Cardiac septum (tissue), 1 donor: Measurements from ENCODE around the gene TMEM44. TPM values are rescaled to one million over a fixed set of nuclear protein-coding genes. Genes with fewer than 3 reads are reported as not detected.

ENCODE experiments used
- DNase-seq: peaks from one replicate; pipeline ENCODE4 v3.0.0-alpha.2; 2020; ENCODE audit warnings: low spot score
- intact Hi-C: fragments of 100-400 bp; cut with DNase I; formaldehyde crosslinking; loops from one replicate; pipeline ENCODE4 v1.14.0; 2022
- total RNA-seq: library from RNA; stranded (reverse); fragmentation: NEBNext Ultra II Directional; extraction: Animal tissue kit (Norgen Biotek cat#: 25700); gene quantifications from one replicate; pipeline ENCODE4 v1.2.1, GENCODE V29; 2021
- donor health status: DM: no; HTN: no; CAD: no.

Gene TMEM44
- total RNA-seq, 1 donor from 2014 or later = 5.7 TPM

DNA sequence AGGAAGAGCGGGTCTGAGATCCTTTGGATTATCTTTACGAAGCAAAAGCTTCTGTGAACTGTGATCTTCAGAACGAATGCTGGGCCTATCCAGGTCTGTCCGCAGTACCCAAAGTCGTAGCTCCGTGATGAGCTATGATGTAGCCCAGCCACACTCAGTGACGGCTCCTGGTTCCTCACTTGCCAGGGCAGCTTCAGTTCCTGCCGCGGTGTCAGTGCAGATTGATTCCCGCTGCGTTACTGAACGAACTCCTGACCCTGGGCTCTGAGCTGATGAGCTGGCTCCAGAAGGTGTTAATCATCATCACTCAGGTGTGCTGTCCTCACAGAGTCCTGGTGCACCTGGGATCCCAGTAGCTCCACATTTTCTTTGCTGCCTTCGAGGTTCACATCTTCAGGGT, 45.0 kb downstream of the TMEM44 start:
- intact Hi-C loops = no loop called here
- DNase-seq = no peak

DNA sequence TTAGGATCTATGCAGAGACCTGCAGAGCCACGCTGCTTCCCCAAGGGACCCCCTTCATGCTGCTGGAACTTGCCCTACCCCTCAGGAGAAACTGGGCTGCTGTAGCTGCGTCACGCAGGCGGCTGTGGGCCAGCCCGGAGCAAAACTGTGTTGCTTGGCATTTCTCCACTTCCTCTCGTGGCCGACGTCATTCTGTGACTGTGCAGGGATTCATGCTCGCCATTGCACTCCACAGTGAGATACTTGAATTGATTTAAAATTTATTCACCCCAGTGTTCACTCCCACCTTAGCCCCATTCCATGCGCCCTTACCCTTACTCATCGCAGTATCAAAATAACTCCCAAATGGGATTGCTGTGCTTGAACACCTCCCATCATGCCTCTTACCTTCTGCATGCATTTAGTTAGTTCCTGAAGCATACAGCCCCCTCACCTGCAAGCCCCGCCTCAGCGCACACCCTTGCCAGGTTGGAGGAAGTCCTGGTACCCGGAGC, 45.7 kb downstream of the TMEM44 start:
- no peak for DNase-seq

DNA sequence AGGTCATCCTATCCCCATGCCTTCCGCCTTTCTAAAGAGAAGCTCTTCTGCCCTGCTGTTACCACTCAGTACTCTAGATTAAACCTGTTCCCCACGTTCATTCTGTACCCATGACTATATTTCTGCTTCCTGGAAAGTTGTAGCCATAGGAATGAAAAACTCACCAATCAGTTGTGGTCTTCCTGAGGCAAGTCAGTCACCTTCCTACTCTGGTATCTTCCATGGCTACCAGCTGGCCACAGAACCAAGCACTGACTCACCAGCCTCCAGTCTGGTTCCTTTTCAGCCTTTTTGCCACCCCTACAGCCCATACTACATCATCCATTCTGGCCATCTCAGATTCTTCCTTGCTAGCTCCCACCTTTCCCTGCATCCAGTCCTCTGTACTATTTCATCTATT, 46.4 kb downstream of the TMEM44 start:
- no peak for DNase-seq
- intact Hi-C loops = no loop called here

More for the DNA sequence above, 45.7 kb downstream of the TMEM44 start:
- intact Hi-C loops = no loop called here

DNA sequence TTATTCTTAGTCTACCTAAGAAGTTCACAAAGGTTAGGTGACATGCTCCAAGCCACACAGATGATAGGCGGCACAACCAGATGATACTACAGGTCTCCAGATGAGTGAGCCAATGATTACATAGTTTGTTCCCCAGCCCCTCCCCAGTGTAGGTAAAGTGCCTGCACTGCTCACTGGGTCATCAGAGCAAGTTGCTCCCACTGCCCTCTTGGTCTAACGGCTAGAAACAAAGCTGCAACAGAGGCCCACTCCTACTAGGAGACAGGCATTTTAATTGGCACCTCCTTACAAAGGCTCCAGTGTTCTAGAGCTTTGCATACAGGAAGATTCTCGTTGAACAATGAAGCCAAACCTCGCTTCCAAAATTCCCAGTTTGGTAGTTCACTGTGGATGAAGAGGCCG, 47.3 kb downstream of the TMEM44 start:
- DNase-seq = no peak
- intact Hi-C loops = no loop called here

DNA sequence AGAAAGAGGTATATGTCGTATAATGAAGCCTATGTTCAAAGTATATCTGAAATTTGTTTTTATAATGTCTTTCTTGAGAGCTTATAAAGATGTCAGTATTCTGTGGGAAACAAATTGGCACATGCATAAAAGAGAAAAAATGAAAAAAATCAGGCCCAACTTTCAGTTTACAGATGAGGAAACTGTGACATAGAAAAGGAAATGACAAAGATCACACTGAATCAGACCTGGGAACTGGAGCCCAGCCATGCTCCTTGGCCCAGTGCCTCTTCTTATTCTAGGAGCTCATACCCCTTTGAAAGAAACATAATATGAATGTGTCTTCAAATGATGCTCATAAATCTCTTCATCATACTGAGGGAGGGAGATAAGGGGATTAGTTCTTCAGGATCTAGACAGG, 48.4 kb downstream of the TMEM44 start:
- intact Hi-C loops = loop anchor here (5.0 kb wide), 1 partner anchor 87 kb away; the partner anchor contains the start of gene LSG1
- no peak for DNase-seq

DNA sequence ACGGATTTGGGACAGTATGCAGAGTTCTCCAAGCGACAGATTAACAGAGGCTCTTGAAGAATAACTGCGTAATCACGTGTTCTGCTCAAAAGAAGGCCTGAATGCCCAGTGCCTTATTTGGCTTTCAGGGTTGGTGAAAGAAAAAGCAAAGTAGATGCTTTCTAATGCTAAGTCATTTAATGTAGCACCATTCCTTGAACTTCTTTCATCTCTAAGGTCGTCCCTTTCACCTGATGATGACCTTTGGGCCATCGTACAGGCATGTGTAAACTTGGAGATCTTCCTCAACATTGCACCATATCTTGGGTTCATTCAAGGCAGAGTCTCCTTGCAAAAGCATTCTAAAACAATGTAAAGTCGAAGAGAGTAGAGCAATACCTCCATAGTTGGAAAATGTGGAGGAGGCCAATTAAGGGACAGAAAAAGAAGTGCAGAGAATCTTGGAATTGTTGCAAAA, 48.9 kb downstream of the TMEM44 start:
- DNase-seq = no peak
- intact Hi-C loops = loop anchor here (5.0 kb wide), 1 partner anchor 88 kb away; the partner anchor contains the start of gene LSG1

DNA sequence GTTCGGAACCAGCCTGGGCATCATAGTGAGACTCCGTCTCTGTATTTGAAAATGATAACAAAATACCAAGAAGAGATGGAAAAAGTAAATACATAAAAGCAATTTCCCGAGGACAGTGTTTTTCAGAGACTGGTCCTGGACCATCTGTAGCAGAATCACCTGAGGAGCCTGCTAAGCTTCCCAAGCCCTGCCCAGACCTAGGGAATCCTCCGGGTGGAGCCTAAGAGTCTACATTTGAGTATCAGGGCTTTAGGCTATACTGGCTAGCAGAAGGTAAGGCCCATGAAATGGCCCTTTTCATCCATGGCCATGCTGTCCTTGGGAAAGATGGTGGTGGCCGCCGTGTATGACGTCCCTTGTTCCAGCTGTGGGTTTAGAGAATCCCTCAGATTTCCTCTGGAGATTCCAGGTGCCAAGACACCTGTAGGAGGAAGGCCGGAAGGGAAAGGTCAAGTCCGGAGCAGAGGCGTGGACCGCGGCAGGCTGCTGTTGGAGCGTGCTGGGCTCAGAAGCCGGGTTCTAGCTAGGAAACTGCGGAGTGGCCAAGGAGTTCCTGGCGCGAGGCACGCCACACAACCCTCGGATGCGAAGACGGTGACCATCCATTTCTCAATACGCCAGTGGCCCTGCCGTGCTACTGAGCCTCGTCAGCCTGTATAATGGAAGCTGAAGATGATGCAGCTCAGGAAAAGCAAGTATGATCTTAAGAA, 50.9 kb downstream of the TMEM44 start:
- intact Hi-C loops = loop anchor here (5.0 kb wide), 1 partner anchor 90 kb away; the partner anchor contains the start of gene LSG1
- no peak for DNase-seq

DNA sequence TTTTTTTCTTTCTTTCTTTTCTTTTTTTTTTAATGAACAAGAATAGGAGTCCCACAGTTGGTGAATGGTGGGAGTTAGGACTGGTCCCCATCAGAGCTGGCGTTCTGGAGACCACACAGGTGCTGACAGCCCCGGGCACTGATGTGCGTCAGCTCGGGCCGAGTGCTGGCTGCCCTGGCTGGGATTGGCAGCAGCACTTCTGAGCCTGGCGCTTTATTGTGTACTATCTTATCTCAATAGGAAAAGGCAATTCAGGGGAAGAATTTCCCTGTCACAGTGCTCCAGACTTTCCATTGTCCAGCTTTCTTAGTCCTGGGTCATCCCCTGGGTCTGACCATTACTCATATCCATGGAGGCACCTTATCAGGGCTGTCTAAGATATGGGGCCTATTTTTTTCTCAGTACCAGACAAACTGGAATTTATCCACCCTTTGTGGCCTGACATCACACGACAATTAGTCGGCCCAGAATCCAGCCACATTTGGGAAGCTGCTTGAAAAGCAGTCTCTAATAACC, 54.1 kb downstream of the TMEM44 start:
- peak; percentile 84 for DNase-seq
- intact Hi-C loops = loop anchor here (1.0 kb wide), 1 partner anchor 102 kb away; no protein-coding TSS in a partner anchor

DNA sequence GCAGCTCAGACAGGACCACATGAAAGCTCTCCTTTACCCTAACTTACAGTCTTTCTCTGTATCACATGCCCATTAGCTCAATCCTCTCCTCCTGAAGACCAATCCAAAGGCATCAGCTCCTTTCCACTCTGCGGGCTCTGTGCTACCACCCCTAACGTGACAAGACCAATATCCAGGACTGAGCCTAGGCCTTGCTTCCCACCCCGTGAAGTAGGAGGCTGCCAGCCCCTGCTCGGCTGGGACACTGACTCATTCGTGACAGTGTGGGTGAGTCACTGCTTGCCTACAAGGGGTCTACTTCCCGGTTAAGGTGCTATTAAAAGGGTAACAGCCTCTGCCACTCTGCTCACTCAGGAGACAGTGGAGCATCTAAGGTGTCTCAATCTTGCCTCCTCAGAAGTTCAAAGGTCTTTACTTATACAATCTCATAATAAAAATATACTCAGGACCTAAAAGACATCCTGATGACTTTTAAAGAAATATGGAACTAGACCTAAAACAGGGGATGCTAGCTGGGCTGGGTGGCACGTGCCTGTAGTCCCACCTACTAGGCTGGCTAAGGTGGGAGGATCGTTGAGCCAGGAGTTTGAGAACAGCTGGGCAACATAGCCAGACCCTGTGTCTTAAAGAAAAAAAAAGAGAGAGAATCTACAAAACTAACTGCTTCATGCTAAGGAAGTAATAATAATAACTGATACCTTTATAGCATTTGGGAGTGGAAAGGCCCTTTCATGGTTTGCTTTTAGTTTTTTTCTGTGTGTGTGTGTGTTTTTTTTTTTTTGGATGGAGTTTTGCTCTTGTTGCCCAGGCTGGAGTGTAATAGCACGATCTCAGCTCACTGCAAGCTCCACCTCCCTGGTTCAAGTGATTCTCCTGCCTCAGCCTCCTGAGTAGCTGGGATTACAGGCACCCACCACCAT, 55.0 kb downstream of the TMEM44 start:
- intact Hi-C loops = no loop called here
- DNase-seq = peak; percentile 83

DNA sequence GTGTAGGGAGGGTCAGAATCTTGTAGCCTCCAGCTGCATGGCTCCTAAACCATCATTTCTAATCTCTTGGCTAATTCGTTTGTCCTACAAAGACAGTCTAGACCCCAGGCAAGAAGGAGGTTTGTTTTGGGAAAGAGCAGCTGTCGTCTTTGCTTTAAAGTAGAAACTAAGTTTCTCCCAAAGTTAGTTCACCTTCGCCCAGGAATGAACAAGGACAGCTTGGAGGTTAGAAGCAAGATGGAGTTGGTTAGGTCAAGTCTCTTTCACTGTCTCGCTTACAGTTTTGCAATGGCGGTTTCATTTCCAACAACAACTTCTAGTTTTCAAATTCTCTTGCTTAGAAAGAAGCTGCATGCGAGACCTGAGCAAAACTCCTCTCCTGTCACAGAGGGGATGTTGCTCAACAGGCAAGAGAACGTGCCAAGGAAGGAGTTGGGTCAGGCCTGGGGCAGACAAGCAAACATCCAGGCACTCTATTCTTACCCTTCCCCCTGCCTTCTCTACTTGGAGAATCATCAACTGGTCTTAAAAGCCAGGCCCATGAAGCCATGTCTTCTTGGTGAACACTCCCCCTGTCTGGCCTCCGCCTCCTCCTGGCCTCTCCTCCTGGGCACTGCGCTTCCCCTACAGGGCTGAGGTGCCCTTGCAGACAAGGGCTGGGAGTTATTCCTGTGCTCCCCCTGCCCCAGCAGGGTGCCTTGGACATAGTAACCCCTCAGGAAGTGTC, 57.6 kb downstream of the TMEM44 start:
- intact Hi-C loops = no loop called here
- no peak for DNase-seq

DNA sequence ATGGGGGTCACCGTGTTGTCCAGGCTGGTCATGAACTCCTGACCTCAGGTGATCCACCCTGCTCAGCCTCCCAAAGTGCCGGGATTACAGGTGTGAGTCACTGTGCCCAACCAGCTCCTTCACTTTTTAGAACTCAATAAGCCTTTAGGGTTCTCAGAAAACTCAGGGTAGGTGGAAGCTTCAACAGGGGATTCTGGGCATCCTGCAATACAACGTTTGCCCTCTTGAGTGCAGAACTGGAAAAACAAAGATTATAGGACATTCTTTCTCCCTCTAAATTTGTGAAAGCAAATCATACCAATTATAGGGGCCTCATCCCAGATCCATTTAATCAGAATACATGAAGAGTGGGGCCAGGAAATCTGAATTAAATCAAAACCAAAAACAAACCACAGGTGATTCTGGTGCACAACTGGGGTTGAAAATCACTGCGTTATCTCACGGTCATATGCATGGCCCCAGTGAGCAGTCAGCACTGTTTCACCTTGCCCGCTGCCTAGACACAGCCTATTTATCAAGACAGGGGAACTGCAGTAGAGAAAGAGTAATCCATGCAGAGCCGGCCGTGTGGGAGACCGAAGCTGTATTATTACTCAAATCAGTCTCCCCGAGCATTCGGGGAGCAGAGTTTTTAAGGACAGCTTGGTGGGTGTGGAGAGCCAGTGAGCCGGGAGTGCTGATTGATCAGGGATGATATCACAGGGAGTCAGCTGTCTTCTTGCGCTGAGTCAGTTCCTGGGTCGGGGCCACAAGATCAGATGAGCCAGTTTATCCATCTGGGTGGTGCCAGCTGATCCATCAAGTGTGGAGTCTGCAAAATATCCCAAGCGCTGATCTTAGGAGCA, 58.4 kb downstream of the TMEM44 start:
- intact Hi-C loops = loop anchor here (1.0 to 5.0 kb wide), 4 partner anchors 48 to 158 kb away; partner anchors contain the start of gene ATP13A3
- DNase-seq = no peak

DNA sequence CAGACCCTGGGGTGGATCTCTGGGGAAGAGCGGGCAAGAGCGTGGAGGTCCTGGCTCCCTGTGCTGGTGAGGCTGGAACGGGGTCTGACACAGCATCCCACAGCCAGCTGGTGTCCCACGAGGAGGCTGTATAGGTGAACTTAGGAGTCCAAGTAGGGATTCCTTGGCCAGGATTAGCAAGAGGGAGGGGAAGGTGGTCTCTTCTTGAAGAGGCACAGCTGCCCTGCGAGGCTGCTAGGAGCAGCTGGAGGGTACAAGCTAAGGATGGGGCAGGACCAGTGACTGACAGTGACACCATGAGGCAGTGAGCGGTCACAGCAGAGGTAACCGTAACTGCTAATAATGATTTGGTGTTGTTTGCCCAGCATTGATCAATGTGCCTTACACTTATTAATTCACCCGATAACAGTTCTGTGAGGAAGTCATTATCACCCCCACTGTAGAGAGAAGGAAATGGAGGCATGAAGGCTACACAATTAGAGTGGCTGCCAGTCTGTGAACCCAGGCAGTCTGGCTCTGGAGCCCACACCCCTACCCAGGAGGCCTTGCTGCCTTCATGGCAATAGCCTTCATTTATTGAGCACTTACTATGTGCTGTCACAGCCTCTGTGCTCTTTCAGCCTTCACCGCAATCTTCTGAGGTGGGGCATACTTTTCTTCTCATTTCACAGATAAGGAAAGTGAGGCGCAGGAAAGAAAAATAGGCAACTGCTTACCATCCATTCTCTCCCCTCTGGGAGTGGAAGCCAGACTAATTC, 59.4 kb downstream of the TMEM44 start:
- intact Hi-C loops = loop anchor here (1.0 to 5.0 kb wide), 4 partner anchors 47 to 157 kb away; partner anchors contain the start of gene ATP13A3
- no peak for DNase-seq

DNA sequence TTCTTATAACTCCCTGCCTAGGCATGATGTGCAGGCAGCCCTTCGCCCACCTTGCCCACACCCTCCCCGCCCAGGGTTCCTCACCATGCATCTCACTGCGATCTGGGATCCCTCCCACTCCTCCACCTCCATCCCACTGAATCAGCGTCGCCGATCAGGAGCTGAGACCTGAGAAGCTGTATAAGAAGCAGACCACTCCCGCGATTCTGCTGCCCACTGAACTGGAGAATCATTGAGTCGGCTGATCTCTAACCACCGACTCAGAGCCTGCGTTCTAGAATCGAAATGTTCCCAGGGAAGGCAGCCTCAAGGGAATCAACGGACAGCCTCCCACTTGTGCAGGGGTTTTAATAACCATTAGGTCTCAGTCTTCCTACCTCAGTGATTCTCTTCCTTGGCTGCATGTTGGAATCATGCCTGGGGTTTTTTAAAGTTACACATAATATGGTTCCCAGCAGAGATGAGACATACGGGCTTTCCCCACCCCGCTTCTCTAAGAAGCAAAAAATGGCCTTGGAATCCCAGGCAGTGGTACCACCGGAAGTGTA, 60.2 kb downstream of the TMEM44 start:
- intact Hi-C loops = loop anchor here (5.0 kb wide), 3 partner anchors 46 to 156 kb away; partner anchors contain the start of gene ATP13A3
- DNase-seq = no peak

DNA sequence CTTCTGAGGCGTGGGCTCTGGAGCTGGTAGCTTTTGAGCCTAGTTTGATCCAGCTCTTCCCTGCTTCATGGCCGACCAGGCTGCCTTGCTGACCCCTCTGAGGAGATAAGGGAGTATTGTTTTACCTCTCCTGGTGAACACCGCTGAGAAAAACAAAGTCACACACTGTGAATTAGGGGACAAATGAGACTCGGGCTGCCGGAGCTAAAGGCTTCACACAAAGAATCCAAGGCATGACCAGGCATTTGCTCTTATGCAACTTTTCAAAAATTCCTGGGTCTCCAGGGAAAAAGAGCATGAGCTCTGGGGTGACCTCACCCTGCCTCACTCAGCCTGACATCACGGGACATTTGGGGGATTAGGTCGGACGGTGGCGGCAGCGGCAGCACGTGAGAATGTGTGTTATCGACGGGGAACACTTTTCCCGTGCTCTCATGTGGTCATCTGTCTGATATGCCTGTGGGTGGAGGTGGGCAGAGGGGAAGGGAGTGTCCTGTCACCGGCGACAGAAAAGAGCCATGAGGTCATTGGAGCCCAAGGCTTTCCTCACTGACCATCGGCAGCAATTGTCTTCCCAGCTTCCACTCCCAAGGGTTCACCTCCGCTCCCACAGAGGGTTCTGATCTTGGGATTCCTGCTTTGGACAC, 61.0 kb downstream of the TMEM44 start:
- peak; percentile 88 for DNase-seq
- intact Hi-C loops = loop anchor here (5.0 kb wide), 3 partner anchors 45 to 155 kb away; partner anchors contain the start of gene ATP13A3

DNA sequence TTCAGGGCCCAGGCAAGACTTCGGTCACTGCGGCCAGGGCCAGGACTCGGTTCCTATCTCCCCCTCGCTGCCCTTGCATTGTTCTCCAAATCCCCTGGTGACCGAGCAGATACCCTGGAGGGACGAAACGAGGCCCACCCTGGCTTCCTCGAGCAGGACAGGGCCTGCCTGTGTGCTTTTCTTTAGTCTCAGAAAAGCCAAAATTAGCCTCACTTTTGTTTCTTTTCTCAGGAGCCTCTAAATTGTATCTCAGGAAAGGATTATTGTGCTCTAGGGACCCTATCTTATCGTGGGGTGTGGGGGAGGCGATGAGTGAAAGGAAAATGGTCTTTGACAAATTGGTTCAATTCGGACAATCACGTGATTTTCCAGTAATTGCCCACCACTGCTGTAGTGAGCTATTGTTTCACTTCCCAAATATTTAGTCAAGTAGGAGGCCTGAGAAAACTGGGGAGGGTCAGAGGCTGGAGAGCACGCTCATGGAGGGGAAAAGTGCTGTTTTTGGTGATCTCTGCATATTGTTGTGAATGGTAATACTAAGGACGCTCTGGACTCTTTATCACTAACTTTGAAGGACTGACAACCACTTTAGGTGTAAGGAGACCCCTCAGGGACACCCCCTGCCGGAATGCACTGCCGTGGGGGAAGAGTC, 61.6 kb downstream of the TMEM44 start:
- DNase-seq = no peak
- intact Hi-C loops = loop anchor here (5.0 kb wide), 3 partner anchors 44 to 154 kb away; partner anchors contain the start of gene ATP13A3

DNA sequence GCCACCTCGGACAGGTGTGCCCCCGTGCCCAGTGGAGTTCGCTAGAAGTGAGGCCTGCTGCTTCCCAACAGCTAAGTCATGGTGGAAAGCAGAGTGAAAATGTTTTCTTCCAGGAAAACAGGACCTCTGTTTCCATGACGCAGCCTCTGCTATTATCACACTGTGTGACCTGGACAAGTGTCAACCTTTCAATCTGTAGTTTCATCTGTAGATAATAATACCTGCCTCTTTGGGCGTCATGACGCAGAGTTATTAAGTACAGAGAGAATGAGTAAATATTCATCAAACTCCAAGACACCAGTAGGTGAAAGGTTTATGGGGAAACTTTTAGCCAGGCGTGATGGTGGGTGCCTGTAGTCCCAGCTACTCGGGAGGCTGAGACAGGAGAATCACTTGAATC, 62.3 kb downstream of the TMEM44 start:
- DNase-seq = no peak
- intact Hi-C loops = loop anchor here (5.0 kb wide), 3 partner anchors 44 to 154 kb away; partner anchors contain the start of gene ATP13A3
